Stimulated activated CD8-positive, alpha-beta memory T cell treated with anti-CD3 and anti-CD28 coated beads, Interleukin-15, amount 100 ng/mL, for 1 hour (primary cell): ENCODE measurements around the gene PON3.
"Not testable (repeated sequence)": the region's sequence is repeated elsewhere in the genome, so short reads cannot be mapped to it uniquely, and the experiment has no call there.

Source experiments
- DNase-seq: peaks from one replicate; pipeline ENCODE4 v3.0.0-alpha.2; 2020; ENCODE audit warnings: low read depth

Gene PON3

DNA sequence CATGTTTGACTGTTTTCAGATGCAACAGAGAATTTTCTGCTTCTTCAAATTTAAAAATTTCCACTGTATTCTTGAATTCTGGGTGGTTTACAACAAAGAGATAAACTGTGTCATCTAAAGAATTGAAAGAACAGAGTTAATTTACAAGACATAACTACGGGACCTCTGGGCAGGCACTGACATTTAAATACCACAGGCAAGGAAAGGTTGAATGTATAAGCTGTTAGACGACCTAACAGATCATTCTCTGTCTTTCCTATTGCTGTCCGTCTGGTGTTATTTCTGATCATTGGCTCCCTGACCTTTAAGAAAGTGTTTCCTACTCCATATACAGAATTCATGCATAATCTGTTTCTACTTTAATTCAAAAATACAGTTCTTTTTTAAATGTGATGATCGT, 15.5 kb upstream of the PON3 start:
- no peak for DNase-seq

DNA sequence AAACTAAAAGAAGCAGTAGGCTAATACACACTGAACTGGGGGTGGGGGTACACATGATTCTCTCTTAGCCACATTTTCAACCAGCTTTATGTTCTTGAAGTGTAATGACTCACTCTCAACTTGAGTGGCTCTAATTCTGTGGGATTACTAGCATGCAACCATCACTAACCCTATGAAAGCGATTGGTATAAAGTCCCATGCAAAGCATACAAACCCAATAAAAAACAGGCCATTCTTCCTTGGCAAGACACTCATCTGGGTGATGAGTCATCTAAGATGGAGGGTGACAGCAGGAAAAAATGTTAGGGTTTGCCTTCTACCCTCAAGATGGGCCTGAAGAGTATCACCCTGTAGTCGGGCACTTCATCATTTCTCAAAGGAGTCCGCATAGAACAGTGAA, 14.9 kb upstream of the PON3 start:
- no peak for DNase-seq

DNA sequence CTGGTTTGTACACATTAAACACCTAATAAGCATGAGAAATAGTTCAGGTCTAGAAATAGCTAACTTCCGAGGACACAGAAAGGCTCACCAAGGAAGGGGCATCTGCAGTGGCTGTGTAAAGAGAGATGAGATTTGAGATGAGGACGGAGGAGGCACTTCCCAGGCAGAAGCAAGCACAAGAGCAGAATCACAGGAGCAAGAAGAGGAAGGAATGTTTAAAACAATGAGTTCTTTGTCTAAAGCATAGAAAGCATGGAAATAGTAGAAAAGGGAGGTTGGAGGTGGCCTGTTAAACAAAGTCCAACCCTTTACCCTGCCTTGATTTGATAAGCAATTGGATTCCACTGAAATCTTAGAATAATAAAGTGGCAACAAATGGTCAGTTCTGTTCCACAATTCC, 11.6 kb upstream of the PON3 start:
- no peak for DNase-seq

DNA sequence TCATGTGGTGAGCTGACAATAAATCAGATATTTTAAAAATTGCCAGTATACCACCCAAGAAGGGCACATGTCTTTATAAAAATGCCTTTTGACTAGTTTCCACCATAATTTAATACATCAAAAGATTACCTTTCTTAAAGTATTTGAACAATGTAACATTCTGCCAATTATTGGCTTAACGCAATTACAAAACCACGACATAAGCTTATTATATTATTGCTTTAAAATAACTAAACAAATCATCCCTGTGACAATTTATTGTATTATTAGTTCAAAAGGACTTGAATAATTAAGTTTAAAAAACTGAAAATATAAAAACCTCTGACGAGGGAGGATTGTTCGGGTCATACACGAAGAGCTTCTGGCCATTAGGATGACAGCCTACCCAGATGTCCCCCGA, 9.6 kb upstream of the PON3 start:
- no peak for DNase-seq

DNA sequence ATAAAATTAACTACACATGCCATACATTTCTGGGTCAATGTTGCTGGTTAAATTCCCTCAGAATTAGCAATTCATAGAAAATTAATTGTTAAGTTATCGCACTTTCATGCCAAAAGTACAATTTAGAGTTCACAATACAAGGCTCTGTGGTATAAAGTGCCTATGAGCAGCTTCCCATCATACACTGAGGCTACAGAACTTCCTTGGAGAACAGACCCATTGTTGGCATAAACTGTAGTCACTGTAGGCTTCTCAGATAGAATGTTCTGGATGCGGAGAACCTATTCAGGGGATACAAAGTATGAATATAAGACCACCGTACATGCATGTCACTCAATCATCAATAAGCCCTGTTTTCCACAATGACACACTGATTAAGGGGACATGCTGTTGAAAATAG, 9.0 kb upstream of the PON3 start:
- DNase-seq, result no peak

DNA sequence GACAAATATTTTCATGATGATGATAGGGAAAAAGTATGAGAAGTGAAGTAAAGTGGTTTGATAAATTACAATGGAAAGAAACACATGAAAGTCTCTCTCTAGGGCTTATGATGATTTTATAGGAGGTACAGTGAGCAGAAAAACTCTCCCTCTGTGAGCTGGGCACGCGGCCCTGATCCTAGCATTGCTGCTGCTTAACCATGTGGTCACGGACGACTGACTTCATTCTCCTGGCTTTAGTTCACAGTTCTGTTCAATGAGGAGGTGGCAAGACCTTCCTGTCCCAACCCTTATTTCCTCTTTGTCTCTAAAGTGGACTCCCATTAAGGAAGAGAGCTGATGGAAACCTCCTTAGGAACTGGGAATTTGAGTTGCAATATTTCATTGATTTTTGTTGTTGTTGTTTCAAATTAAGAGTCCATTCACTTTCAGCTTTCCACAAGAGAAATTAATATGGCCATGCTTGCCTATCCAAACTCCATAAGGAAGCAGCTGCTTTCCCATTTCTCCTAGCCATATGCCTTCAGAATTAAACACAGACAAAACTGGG, 8.2 kb upstream of the PON3 start:
- DNase-seq, result no peak

DNA sequence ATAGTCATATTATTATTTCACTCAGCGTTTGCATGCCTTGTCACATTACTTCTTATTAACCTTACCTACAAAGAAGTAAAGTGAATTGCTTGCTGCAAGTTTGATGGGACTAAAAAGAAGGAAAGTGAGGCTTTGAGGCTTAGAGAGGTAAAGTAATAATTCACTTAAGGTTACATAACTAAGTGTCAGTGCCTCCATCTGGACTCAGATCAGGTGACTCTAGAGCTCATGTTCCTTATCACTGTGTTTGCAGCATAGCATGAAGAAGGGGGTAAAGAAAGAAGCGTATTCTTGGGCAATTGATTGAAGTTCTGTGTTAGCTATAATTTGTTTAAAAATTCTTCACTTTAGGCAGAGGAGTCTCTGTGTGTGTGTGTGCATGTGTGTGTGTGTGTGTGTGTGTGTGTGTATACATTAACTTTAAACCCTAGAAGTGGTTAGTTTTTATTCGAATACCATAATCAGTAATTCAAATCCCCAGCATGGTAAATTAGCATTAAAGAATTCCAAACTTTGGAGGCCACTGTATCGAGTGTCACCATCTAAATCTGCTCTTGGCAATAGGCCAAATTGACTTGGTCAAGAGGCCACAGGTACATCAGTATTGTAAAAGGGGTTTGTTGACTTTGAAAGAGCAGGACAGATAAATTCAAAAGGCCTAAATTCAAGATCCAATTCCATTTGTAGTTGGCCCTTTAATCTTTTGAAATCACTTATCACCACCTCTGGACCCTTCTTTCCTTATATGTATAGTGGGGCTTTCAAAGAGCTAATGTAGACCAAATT, 2.2 kb upstream of the PON3 start:
- DNase-seq, result no peak

DNA sequence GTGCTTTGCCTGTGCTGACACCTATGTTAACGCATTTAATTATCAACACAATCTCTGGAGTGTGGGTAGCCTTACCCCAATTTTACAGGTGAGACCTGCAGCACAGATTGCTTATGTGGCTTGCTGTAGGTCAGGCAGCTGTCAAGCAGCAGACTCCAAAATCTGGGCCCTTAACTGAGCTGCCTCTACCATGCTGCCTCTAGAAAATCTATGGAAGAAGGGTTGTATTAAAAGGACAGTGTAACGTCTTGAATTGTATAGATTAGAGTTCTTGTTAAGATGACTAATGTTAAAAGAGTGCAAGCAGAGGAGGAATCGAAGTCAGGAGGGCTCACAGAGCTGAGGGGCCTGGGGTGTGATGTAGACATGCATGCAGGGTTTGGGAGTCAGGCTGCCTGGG, 1.2 kb upstream of the PON3 start:
- DNase-seq, result no peak

DNA sequence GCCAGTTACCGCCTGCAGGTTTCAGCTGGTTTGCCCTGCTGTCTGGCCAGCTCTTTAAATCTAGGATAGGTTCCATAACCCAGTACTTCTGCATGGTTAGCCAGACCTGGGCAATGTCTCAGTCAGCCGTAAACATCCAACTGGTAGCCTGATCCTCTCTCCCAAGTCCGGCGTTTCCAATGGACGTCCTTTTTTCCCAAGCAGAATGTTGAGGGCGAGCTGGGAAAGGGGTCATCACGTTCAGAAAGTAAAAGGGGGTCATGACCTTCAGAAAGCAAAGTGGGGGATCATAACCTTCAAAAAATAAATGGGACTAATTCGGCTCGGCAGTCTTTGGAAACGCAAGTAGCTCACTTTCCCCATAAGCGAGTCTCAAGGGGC, 430 bp downstream of the PON3 start:
- no peak for DNase-seq

DNA sequence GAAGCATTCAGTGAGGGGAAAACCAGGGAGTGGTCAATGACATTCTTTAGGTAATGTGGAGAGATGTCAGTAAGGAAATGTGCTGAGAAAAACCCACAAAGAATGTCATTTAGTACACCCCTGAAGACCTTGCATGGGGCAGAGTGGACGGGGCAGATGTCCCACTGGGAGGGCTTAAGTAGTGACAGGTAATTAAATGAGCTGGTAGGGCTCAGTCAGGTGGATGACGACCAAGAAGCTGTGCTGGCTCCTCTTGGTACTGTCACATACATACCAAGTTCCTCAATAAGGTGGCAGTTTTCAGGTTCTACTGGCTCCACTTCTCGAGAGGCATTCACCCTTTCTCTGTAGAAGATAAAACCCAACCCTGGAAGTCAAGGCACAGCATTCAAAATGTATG, 1.8 kb downstream of the PON3 start:
- no peak for DNase-seq

DNA sequence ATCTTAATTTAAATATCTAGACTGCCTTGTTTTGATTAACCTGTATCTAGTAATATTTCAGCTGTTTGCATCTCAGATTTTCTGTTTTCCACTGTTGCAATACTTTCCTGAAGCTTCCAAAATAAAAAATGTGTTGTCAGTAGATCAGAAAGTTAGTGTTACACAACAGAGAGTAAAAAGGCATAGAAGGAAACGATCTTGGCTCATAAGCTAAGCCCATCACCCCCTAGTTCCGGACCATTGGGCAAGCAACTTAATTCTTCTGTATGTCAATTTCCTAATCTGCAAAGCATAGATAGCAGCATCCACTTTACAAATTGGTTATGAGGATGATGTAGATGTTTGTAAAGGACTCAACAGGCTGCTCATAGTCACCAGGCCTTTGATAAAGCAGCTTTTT, 4.4 kb downstream of the PON3 start:
- no peak for DNase-seq

DNA sequence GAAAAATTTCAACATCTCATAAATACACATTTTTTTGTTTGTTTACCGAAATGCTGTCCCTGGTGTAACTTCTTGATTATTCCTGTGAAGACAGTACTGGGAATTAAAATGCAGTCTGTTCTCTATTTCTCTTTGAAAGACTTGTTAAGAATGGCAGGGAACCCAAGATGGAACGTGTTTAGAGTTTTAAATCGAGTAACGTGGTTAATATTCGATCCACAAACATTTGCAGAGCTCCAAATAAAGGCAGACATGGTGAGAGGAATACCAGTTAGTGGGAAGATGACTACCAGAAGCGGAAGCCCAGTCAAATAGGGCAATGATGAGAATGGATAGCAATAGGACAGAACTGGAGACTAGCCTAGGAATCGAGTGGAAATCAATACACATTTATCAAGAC, 6.7 kb downstream of the PON3 start:
- no peak for DNase-seq

DNA sequence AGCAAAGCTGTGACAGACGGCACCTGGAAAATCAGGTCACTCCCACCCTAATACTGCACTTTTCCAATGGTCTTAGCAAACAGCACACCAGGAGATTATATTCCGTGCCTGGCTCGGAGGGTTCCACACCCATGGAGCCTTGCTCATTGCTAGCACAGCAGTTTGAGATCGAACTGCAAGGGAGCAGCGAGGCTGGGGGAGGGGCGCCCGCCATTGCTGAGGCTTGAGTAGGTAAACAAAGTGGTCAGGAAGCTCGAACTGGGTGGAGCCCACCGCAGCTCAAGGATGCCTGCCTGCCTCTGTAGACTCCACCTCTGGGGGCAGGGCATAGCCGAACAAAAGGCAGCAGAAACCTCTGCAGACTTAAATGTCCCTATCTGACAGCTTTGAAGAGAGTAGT, 16.7 kb downstream of the PON3 start:
- DNase-seq, result not testable (repeated sequence)

DNA sequence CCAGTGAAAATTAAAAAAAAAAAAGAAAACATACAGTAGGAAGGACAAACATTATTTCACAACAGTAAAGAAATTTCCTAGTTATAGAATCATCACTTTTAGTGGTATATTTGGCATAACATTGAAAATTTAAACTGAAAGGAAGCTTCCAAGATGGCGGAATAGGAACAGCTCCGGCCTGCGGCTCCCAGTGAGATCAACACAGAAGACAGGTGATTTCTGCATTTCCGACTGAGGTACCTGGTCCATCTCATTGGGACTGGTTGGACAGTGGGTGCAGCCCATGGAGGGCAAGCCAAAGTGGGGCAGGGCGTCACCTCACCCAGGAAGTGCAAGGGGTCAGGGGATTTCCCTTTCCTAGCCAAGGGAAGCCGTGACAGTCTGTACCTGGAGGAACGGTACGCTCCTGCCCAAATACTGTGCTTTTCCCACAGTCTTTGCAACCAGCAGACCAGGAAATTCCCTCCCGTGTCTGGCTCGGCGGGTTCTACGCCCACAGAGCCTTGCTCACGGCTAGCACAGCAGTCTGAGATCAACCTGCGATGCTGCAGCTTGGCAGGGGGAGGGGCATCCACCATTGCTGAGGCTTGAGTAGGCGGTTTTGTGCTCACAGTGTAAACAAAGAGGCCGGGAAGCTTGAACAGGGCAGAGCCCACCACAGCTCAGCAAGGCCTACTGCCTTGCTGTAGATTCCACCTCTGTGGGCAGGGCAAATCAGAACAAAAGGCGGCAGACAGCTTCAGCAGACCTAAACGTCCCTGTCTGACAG, 19.4 kb downstream of the PON3 start:
- DNase-seq, result no peak

DNA sequence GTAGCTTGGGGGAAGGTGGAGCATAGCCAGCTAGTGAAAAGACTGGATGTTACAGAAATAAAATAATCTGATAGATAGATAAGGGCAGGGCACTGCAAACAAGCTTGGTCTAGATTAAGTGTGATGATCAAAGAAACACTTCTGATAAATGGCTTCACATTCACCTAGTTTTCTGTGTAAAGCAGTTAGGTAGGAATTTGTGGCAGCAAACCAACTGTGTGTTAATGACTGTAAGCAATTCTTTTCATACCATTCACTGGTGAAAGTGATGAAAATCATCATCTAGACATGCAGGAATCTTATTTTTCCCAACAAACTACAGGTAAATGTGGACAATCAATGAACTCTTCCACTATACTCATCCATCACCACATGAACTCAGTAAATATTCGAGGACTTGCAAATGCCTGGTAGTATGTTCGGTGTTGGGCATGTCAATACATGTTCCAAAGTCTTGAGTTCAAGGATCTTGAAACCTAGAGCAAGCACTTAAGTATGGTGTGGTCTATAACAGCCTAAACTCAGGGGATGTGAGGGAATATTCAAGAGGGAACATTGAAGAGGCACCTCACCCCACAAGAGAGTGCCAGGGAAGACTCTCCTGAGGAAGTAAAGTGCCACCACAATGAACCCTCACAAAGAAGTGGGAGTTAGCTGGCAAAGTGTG, 20.5 kb downstream of the PON3 start:
- no peak for DNase-seq

DNA sequence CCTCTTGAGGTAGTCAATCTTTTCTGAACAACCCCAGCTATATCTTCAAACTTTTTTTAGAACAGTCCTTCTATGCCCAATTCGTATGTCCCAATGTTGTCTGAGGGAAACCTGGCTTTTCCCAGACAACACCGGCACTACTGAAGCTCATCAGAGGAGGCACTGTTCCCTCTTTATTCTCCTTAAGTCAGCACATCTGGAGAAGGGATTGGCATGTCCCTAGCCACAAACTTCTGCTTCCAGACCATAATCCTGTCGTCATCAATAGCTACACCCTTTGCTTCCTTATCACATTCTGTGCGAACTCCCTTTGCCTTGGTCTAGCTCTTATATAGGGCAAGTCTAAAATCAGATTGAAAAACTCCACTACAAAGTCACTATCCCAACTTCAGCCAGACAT, 22.9 kb downstream of the PON3 start:
- no peak for DNase-seq

DNA sequence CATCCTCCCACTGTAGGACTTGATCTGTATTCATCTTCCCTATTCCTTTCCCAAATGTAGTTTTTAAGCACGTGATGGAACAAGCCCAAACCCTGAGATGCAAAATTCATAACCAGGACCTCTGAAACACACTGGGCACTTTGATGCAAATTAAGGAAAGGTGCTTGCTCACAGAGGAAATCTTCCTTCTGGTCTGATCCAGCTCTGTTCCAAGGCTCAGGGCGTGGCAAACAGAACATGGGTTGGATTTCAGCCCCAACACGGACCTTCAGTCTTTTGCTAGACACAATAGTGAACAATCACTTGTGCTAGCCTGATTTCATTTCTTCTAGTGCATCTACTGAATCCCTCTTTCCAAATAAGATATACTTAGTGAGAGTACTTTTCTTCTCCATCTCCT, 27.9 kb downstream of the PON3 start:
- DNase-seq, result no peak

DNA sequence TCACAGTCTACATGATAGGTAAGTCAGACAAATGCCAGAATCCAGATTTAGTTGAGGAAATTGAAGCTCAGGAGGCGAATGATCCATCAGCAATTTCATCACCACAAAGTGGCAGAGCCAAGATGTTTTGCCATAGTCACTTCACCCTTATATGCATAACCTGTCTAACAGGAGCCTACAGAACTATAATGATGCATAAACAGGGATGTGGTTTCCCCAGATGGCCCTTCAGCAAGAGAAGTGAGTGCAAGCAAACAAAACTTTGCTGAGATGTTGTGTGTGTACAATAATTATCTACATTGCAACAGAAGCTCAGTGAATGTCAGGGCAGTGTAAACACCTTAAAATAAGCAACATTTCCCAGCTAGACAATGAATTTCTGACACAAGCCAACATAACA, 28.6 kb downstream of the PON3 start:
- DNase-seq, result no peak

DNA sequence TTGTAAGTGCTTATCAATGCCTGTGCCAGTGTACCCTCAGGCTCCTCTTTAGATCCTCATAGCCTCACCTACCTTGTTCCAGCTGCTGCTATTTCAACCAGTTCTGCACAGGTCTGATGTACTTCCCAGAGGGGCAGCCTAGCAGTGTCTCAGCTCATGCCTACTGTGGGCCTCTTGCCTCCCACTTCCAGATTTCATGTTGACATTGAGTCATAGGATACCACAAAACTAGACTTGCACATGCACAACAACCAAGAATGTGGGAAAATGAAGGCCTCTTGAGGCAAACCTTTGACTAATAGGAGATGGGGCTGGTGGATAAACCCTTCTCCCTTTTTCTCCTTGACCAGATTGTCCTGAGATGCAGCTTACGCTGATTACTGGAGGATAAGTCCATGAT, 31.0 kb downstream of the PON3 start:
- no peak for DNase-seq

DNA sequence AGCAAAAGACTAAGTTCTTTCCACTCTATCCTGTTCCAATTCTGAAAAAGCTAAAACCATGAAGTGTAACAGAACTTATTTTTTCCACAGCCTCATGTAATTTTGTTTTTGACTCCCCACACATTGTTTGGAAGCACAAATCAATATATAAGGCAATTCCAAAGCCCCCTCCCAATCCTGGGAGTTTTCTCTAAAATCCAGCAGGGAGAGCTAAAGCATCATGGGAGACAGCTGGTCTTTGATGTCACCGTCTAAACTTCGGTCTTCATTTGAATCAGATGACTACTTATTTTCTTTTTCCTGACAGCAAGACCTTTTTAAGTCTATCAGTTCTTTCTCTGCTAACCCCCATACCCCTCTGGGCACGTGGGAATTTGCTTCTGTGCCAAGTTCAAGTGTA, 38.6 kb downstream of the PON3 start:
- DNase-seq, result no peak

DNA sequence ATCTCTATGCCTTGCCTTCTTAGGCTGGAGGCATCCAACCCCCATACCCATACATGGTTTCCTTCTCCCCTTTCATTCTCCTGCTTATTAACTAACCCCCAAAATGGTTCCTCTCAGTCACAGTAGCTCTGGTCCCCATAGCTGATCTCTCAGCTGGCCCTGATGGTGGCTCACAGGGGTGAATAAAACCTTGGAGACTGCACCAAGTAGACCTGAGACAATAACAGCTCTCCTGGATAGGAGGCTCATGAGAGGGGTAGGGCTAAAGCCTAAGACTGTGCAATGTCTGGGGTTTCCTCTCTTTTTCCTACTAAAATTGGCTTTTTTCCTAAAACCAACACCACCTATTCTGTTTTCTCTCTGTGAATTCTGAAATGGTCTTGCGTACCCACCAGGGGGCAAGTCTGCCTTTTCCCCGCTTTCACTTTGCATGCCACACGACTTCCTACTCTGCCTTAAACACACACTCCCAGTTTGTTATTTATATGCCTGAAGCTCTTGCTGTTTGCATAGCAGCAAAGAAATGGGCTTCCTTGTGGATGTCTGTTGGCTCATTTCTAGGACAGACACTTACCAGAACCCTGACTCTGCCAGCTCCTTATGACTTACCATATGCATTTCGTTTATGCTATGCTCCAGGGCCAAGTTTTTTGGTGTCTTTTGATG, 53.4 kb downstream of the PON3 start:
- no peak for DNase-seq

DNA sequence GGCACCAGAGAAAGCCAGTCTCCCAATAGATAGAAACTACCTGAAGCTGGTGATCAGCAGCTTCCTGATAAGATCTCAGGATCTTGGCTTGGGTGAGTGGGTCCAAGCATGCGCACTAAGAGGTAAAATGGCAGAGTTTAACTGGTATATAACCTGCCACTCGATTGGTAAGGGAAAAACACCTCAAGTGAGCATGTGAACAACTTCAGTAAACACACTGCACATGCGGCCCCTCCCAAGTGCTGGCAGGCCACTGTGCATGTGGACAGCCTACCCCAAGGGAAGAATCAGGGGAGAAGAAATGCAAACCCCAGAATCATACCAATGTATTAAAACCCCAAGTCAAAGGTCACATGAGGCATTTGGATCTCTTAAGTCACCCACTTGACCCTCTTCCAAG, 54.1 kb downstream of the PON3 start:
- no peak for DNase-seq

DNA sequence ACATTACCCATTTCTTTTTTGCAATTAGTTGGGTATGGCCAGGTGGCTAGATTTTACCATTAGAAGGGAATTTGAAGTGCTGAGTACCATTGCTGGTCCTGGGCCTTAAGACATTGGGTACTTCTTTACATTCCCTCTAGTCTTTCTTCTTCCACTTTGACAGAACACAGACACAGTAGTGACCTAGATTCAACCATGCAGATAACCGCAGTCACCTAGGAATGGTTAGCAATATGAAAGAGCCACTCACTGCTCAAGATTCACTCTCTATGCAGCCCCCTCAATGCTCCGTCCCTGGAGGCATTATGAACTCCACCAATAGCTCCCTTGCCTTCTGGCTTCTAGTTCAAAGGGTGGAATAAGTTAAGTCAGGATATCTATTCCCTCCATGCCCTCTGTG, 55.7 kb downstream of the PON3 start:
- DNase-seq, result no peak
